ENCODE data around the gene PKP3. TPM values are rescaled to one million over a fixed set of nuclear protein-coding genes. Genes with fewer than 3 reads are reported as not detected.

The PKP3 gene
- total RNA-seq, 1 donor from 2014 or later: not detected

- Histone ChIP-seq H3K27ac (peak overlapping the region in 1 of 2 donors; percentile 16), H3K4me3 (peak overlapping the region; percentile 38 to 51), H3K36me3 (no peaks in the 10 kb centered on the region), H3K4me1 (no peaks in the 10 kb centered on the region), H3K27me3 (peaks cover 8% of the 10 kb centered on the region), H3K9me3 (no peaks in the 10 kb centered on the region)
- DNase-seq (ENCODE audit: low spot score in 2 of 2): peak in 1 of 2 donors; percentile 4
- TF ChIP-seq CTCF (IDR thresholded peaks at IDR 0.05): no peak
- intact Hi-C loops (cut with DNase I): no loop called here
Measured at GRCh38 chr11:415640-416041, 21.6 kb downstream of the PKP3 start.

GRCh38 chr11:416051-416756 lies 22.2 kb downstream of the PKP3 start:
- intact Hi-C loops (cut with DNase I): no loop called here
- Histone ChIP-seq H3K27ac (peak overlapping the region; percentile 16 to 60), H3K27me3 (peaks cover 8% of the 10 kb centered on the region), H3K9me3 (no peaks in the 10 kb centered on the region), H3K4me1 (no peaks in the 10 kb centered on the region), H3K4me3 (peak overlapping the region; percentile 38 to 51), H3K36me3 (no peaks in the 10 kb centered on the region)
- no peak for TF ChIP-seq CTCF (IDR thresholded peaks at IDR 0.05)
- peak in 1 of 2 donors; percentile 1 for DNase-seq (ENCODE audit: low spot score in 2 of 2)

GRCh38 chr11:416757-417621 lies 23.0 kb downstream of the PKP3 start:
- peak in 1 of 2 donors; percentile 7 for DNase-seq (ENCODE audit: low spot score in 2 of 2)
- H3K4me1 ChIP-seq: no peaks in the 10 kb centered on the region
- H3K27me3 ChIP-seq: peaks cover 8% of the 10 kb centered on the region
- intact Hi-C loops (cut with DNase I): no loop called here
- H3K9me3 ChIP-seq: no peaks in the 10 kb centered on the region
- TF ChIP-seq CTCF (IDR thresholded peaks at IDR 0.05): no peak
- no peaks in the 10 kb centered on the region for H3K36me3 ChIP-seq
- H3K27ac ChIP-seq: peak overlapping the region; percentile 16 to 60
- peak overlapping the region; percentile 38 to 51 for H3K4me3 ChIP-seq

GRCh38 chr11:417652-418342 lies 23.8 kb downstream of the PKP3 start:
- no peaks in the 10 kb centered on the region for H3K9me3 ChIP-seq
- H3K4me1 ChIP-seq: no peaks in the 10 kb centered on the region
- intact Hi-C loops (cut with DNase I): no loop called here
- no peak for TF ChIP-seq CTCF (IDR thresholded peaks at IDR 0.05)
- no peaks in the 10 kb centered on the region for H3K36me3 ChIP-seq
- DNase-seq (ENCODE audit: low spot score in 2 of 2): peak in 1 of 2 donors; percentile 0
- peak overlapping the region in 1 of 2 donors; percentile 51 for H3K4me3 ChIP-seq
- H3K27me3 ChIP-seq: peaks cover 8% of the 10 kb centered on the region
- H3K27ac ChIP-seq: no peak overlapping the region

- DNase-seq (ENCODE audit: low spot score in 2 of 2): peak in 1 of 2 donors; percentile 1
- Histone ChIP-seq H3K27me3 (peaks cover 8% of the 10 kb centered on the region), H3K36me3 (no peaks in the 10 kb centered on the region), H3K4me1 (no peaks in the 10 kb centered on the region), H3K4me3 (no peak overlapping the region), H3K9me3 (no peaks in the 10 kb centered on the region), H3K27ac (no peak overlapping the region)
- intact Hi-C loops (cut with DNase I): no loop called here
- TF ChIP-seq CTCF (IDR thresholded peaks at IDR 0.05): no peak
Measured at GRCh38 chr11:418343-419247, 24.6 kb downstream of the PKP3 start.
